Keratinocyte (primary cell): Measurements from ENCODE around the gene ATP2B2. TPM values are rescaled to one million over a fixed set of nuclear protein-coding genes. Genes with fewer than 3 reads are reported as not detected.

Source experiments
- DNase-seq: peaks from one replicate; pipeline ENCODE4 v3.0.0-alpha.2; 2011; ENCODE audit warnings: low read depth, missing footprints, low spot score
- FAIRE-seq: peaks from 2 replicates; lab custom pipeline; 2011; peaks lifted over from hg19 to GRCh38; lab: Jason Lieb, UNC
- H2AFZ ChIP-seq: 2 replicates; pipeline ENCODE4 v1.6.0; 2012; ENCODE audit warnings: low read length, control low read depth, inconsistent platforms; ENCODE audit not compliant: control insufficient read depth
- H3K27ac ChIP-seq: 2 replicates; pipeline ENCODE4 v1.5.1; 2011; ENCODE audit warnings: low read length; ENCODE audit not compliant: control insufficient read depth, insufficient read depth
- H3K27me3 ChIP-seq: 3 replicates; pipeline ENCODE4 v1.6.0; 2011; ENCODE audit warnings: low read length; ENCODE audit not compliant: control insufficient read depth, insufficient read depth; ENCODE audit errors: extremely low read depth
- H3K36me3 ChIP-seq, 2 experiments: 2 replicates in 1 of 2; 3 replicates in 1 of 2; pipeline ENCODE4 v1.5.1; 2011; ENCODE audit warnings: low read length in 2 of 2, mild to moderate bottlenecking in 1 of 2; ENCODE audit not compliant: control insufficient read depth in 2 of 2, insufficient read depth in 2 of 2; ENCODE audit errors: extremely low read depth in 1 of 2
- H3K4me1 ChIP-seq: 3 replicates; pipeline ENCODE4 v1.5.1; 2011; ENCODE audit warnings: low read length; ENCODE audit not compliant: control insufficient read depth, insufficient read depth; ENCODE audit errors: extremely low read depth
- H3K4me2 ChIP-seq: 3 replicates; pipeline ENCODE4 v1.6.0; 2011; ENCODE audit warnings: low read depth, low read length; ENCODE audit not compliant: control insufficient read depth, insufficient read depth; ENCODE audit errors: extremely low read depth
- H3K4me3 ChIP-seq, 3 experiments: fragments of 200-600 bp in 1 of 3; sonication (generic) in 1 of 3; 2 replicates in 2 of 3; 3 replicates in 1 of 3; pipeline ENCODE4 v1.5.1; 2011 to 2016; ENCODE audit warnings: low read length in 3 of 3, mild to moderate bottlenecking in 3 of 3, control low read depth in 2 of 3, inconsistent platforms in 1 of 3, low read depth in 1 of 3, mixed read lengths in 1 of 3, mixed run types in 1 of 3, moderate library complexity in 1 of 3; ENCODE audit not compliant: control insufficient read depth in 2 of 3, insufficient read depth in 2 of 3; ENCODE audit errors: extremely low read depth in 1 of 3
- H3K79me2 ChIP-seq: 2 replicates; pipeline ENCODE4 v1.6.0; 2012; ENCODE audit warnings: low read length; ENCODE audit not compliant: control insufficient read depth, insufficient read depth
- H3K9ac ChIP-seq: 3 replicates; pipeline ENCODE4 v1.6.0; 2011; ENCODE audit warnings: low read length; ENCODE audit not compliant: control insufficient read depth, insufficient read depth; ENCODE audit errors: extremely low read depth
- H3K9me1 ChIP-seq: 3 replicates; pipeline ENCODE4 v1.6.0; 2011; ENCODE audit warnings: low read length; ENCODE audit not compliant: control insufficient read depth, insufficient read depth; ENCODE audit errors: extremely low read depth
- H3K9me3 ChIP-seq: 2 replicates; pipeline ENCODE4 v1.5.1; 2012; ENCODE audit warnings: low read depth, low read length; ENCODE audit not compliant: control insufficient read depth
- H4K20me1 ChIP-seq: 3 replicates; pipeline ENCODE4 v1.6.0; 2011; ENCODE audit warnings: low read length; ENCODE audit not compliant: control insufficient read depth, insufficient read depth; ENCODE audit errors: extremely low read depth
- CTCF ChIP-seq, 3 experiments: IDR thresholded peaks in 1 of 3; conservative IDR thresholded peaks in 1 of 3; optimal IDR thresholded peaks in 1 of 3; 2 replicates in 2 of 3; 3 replicates in 1 of 3; pipeline versions ENCODE3 to v1.5.1; 2011; ENCODE audit warnings: low read length in 3 of 3, mild to moderate bottlenecking in 3 of 3, moderate library complexity in 2 of 3, control low read depth in 1 of 3, inconsistent platforms in 1 of 3; ENCODE audit not compliant: insufficient read depth in 2 of 3; ENCODE audit errors: extremely low read depth in 1 of 3
- EZH2 ChIP-seq: IDR thresholded peaks from one replicate; pipeline ENCODE4 v1.6.1; 2012; ENCODE audit warnings: inconsistent platforms, mild to moderate bottlenecking, low read length, moderate library complexity
- dilution Hi-C: fragments of 300-500 bp; cut with MboI; formaldehyde crosslinking; loops from one replicate; pipeline ENCODE4 v1.7.0; 2020; ENCODE audit warnings: low sequenced_read_pairs; ENCODE audit not compliant: extremely low pct_ligation_motif_present
- polyA plus RNA-seq, 5 experiments: library from polyadenylated mRNA; depleted of rRNA in 3 of 5; stranded (reverse) in 3 of 5; stranded (forward) in 1 of 5; unstranded in 1 of 5; fragments of >200 nt; gene quantifications; 1 replicate in 1 of 5; 2 replicates in 3 of 5; 3 replicates in 1 of 5; pipeline versions ENCODE4 v1.2.1 to v1.2.3, GENCODE V29; 2011 to 2012; ENCODE audit warnings: missing spikeins in 2 of 5, low read depth in 1 of 5, low replicate concordance in 1 of 5

Gene ATP2B2
- polyA plus RNA-seq, 1 donor (not counting 4 experiments of a cell fraction or from before 2014, with no cell fraction given), result not detected

GRCh38 chr3:10338591-10339353 is 166.6 kb downstream of the ATP2B2 start:
- DNase-seq (no peak), FAIRE-seq (no peak)
- H4K20me1 ChIP-seq, result peaks cover 2% of the 10 kb centered on the region
- H3K79me2 ChIP-seq, result no peaks in the 10 kb centered on the region
- H3K4me1 ChIP-seq, result no peaks in the 10 kb centered on the region
- no peak overlapping the region for H3K27ac ChIP-seq
- H3K9ac ChIP-seq, result no peak overlapping the region
- H3K4me2 ChIP-seq, result no peak overlapping the region
- dilution Hi-C loops, result no loop called here
- H3K27me3 ChIP-seq, result peaks cover 16% of the 10 kb centered on the region
- H3K9me3 ChIP-seq, result no peaks in the 10 kb centered on the region
- no peaks in the 10 kb centered on the region for H3K36me3 ChIP-seq
- TF ChIP-seq CTCF (optimal IDR thresholded peaks at IDR 0.05 in 1 of 3, IDR thresholded peaks at IDR 0.05 in 1 of 3, conservative IDR thresholded peaks at IDR 0.05 in 1 of 3; ENCODE audit: extremely low read depth in 1 of 3, insufficient read depth in 2 of 3, low read length in 3 of 3) (no peak), EZH2 (no peak)
- H3K9me1 ChIP-seq, result no peaks in the 10 kb centered on the region
- H3K4me3 ChIP-seq, result no peak overlapping the region
- H2AFZ ChIP-seq, result no peak overlapping the region

DNA sequence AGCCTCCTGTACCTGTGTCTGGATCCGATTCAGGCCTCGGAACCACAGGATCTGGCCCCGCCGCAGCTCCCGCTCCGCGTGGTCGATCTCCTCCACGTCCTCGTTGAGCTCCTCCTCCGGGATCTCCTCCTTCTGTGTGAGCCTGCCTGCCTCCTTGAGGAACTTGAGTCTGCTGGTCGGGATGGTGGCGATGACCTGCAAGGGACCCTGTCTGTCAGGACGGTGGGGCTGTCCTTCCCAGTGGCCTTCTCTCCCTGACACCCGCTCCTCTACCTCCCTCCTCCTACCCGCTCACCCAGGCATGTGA is 167.3 kb downstream of the ATP2B2 start:
- DNase-seq (no peak), FAIRE-seq (no peak)
- Histone ChIP-seq H3K4me2 (no peak overlapping the region), H3K4me1 (no peaks in the 10 kb centered on the region), H3K4me3 (no peak overlapping the region), H3K9me3 (no peaks in the 10 kb centered on the region), H3K9ac (no peak overlapping the region), H4K20me1 (no peaks in the 10 kb centered on the region), H3K9me1 (no peaks in the 10 kb centered on the region), H3K27ac (no peak overlapping the region), H2AFZ (no peak overlapping the region), H3K36me3 (no peaks in the 10 kb centered on the region), H3K27me3 (peaks cover 19% of the 10 kb centered on the region), H3K79me2 (no peaks in the 10 kb centered on the region)
- no peak for TF ChIP-seq CTCF (optimal IDR thresholded peaks at IDR 0.05 in 1 of 3, IDR thresholded peaks at IDR 0.05 in 1 of 3, conservative IDR thresholded peaks at IDR 0.05 in 1 of 3; ENCODE audit: extremely low read depth in 1 of 3, insufficient read depth in 2 of 3, low read length in 3 of 3)
- no peak for TF ChIP-seq EZH2
- dilution Hi-C loops, result no loop called here
